HG02840 (cell line): ENCODE data around the gene MEIS2.

Source experiments
- ATAC-seq: cut with Tn5 transposase; IDR thresholded peaks from one replicate; pipeline ENCODE4 v1.9.1; 2021; ENCODE audit warnings: mild to moderate bottlenecking, moderate library complexity, moderate number of reproducible peaks; ENCODE audit not compliant: unreplicated experiment, low FRiP score

The MEIS2 gene

GRCh38 chr15:36941798-36942197 is 158.6 kb downstream of the MEIS2 start:
- no peak for ATAC-seq

- no peak for ATAC-seq
These were observed 159.6 kb downstream of the MEIS2 start for GRCh38 chr15:36940636-36941260.

GRCh38 chr15:36940219-36940618 is 160.1 kb downstream of the MEIS2 start:
- no peak for ATAC-seq

- ATAC-seq, result no peak
These were observed 161.6 kb downstream of the MEIS2 start for GRCh38 chr15:36938764-36939163.

- ATAC-seq, result no peak
These were observed 162.2 kb downstream of the MEIS2 start for GRCh38 chr15:36938131-36938530.

GRCh38 chr15:36936613-36937012 is 163.7 kb downstream of the MEIS2 start:
- no peak for ATAC-seq

GRCh38 chr15:36933255-36933990 is 166.9 kb downstream of the MEIS2 start:
- ATAC-seq, result no peak

GRCh38 chr15:36932070-36932469 is 168.3 kb downstream of the MEIS2 start:
- ATAC-seq, result no peak

- ATAC-seq, result no peak
These were observed 168.9 kb downstream of the MEIS2 start for GRCh38 chr15:36931434-36931833.

- ATAC-seq, result no peak
These were observed 173.9 kb downstream of the MEIS2 start for GRCh38 chr15:36926427-36926825.

GRCh38 chr15:36925653-36926426 is 174.5 kb downstream of the MEIS2 start:
- no peak for ATAC-seq

GRCh38 chr15:36925049-36925448 is 175.3 kb downstream of the MEIS2 start:
- ATAC-seq, result no peak

GRCh38 chr15:36924034-36924433 is 176.3 kb downstream of the MEIS2 start:
- ATAC-seq, result no peak

GRCh38 chr15:36921484-36922091 is 178.8 kb downstream of the MEIS2 start:
- ATAC-seq, result no peak

GRCh38 chr15:36917411-36918267 is 182.7 kb downstream of the MEIS2 start:
- no peak for ATAC-seq

- ATAC-seq, result no peak
These were observed 185.2 kb downstream of the MEIS2 start for GRCh38 chr15:36914960-36915808.

GRCh38 chr15:36914466-36914865 is 185.9 kb downstream of the MEIS2 start:
- ATAC-seq, result no peak

- no peak for ATAC-seq
These were observed 188.0 kb downstream of the MEIS2 start for GRCh38 chr15:36912311-36912712.

GRCh38 chr15:36911322-36911944 is 188.9 kb downstream of the MEIS2 start:
- no peak for ATAC-seq
